ENCODE data around the gene EQTN. TPM values are rescaled to one million over a fixed set of nuclear protein-coding genes. Genes with fewer than 3 reads are reported as not detected.

EQTN gene
- total and polyA plus RNA-seq, 2 of the 8 experiments (the other 6 are each of a cell fraction or from before 2014, with no cell fraction given) = 0.23 TPM; not detected in 1

DNA sequence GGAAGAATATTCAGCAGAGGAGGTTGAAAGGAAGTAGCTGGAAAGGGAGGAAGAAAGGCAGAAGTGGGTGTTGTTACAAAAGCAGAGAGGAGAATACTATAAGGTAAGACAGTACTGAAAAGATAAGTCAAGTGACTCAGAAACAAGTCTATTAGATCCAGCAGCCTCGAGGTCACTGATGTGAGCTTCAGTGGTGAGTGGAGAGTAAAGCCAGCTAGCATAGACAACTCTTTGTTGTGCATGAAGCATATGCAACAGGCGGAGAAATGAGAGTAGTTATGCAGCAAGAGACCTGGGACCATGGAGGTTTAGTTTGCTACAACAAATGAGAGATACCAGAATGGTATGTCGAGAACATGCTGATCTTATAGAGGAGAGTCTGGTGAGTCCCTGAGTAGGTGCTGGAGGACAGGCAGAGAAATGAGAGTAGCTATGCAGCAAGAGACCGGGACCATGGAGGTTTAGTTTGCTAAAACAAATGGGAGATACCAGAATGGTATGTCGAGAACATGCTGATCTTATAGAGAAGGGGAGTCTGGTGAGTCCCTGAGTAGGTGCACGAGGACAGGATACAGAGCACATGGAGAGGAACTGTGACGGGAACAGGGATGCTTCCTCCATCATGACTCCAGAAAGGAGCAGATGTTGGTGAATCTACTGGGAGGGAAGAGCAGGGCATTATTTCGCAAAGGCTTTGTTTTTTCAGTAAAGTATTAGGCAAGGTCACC is 36.0 kb downstream of the EQTN start:
- Histone ChIP-seq H3K4me3 (ENCODE audit: extremely low read depth in 1 of 4, insufficient read depth in 2 of 4, low read depth in 3 of 4, low read length in 4 of 4) (no peak overlapping the region), H3K23ac (ENCODE audit: insufficient read length) (no peak overlapping the region), H3K36me3 (ENCODE audit: control insufficient read depth in 2 of 4, insufficient read depth in 4 of 4, low read length in 3 of 4) (no peaks in the 10 kb centered on the region), H3K4me2 (ENCODE audit: insufficient read depth in 1 of 2, low read depth in 2 of 2, low read length in 2 of 2) (no peak overlapping the region), H4K5ac (ENCODE audit: insufficient read length, low read depth, low read length) (no peak overlapping the region), H3K23me2 (ENCODE audit: low read depth, low read length) (no peaks in the 10 kb centered on the region), H3K79me2 (ENCODE audit: control insufficient read depth in 1 of 2, insufficient read depth in 2 of 2, low read length in 2 of 2) (no peaks in the 10 kb centered on the region), H4K91ac (replicated peaks; ENCODE audit: insufficient read length, low read length) (no peak overlapping the region), H3K9me3 (ENCODE audit: insufficient read depth in 2 of 2, low read depth in 1 of 2, low read length in 1 of 2) (no peaks in the 10 kb centered on the region), H3K9ac (replicated peaks in 1 of 4; ENCODE audit: extremely low read depth in 1 of 4, low read depth in 3 of 4, low read length in 3 of 4) (no peak overlapping the region), H2AK5ac (ENCODE audit: low read depth, low read length) (no peak overlapping the region), H3K56ac (replicated peaks; ENCODE audit: insufficient read length, low read depth, low read length) (no peak overlapping the region), H3K27ac (ENCODE audit: low read depth, low read length) (no peak overlapping the region), H2BK5ac (ENCODE audit: low read depth, low read length) (no peak overlapping the region), H3K4ac (replicated peaks; ENCODE audit: insufficient read length, low read depth, low read length) (no peak overlapping the region), H2BK15ac (ENCODE audit: low read length) (no peak overlapping the region), H3K79me1 (ENCODE audit: low read depth, low read length) (no peaks in the 10 kb centered on the region), H3K18ac (ENCODE audit: extremely low read depth, low read length) (no peak overlapping the region), H4K20me1 (replicated peaks in 1 of 2; ENCODE audit: control insufficient read depth in 1 of 2, insufficient read depth in 2 of 2, low read length in 2 of 2) (no peaks in the 10 kb centered on the region), H2BK120ac (replicated peaks; ENCODE audit: low read depth, low read length) (no peak overlapping the region), H3K4me1 (replicated peaks in 1 of 4; ENCODE audit: control insufficient read depth in 3 of 4, insufficient read depth in 4 of 4, low read length in 3 of 4) (peaks cover 0 to 5% (median 0%) of the 10 kb centered on the region in 4 experiments; a peak in 2 of 7 replicates), H3K14ac (ENCODE audit: insufficient read length) (no peak overlapping the region), H2BK12ac (ENCODE audit: low read depth, low read length) (peak overlapping the region; percentile 42; the same call in 1 of the 2 replicates), H2BK20ac (ENCODE audit: low read length) (no peak overlapping the region), H3K27me3 (replicated peaks in 1 of 4; ENCODE audit: control insufficient read depth in 3 of 4, extremely low read depth in 1 of 4, insufficient read depth in 3 of 4, low read length in 3 of 4) (no peaks in the 10 kb centered on the region), H2AFZ (ENCODE audit: low read length) (no peak overlapping the region), H4K8ac (ENCODE audit: extremely low read depth, insufficient read depth, low read length) (no peak overlapping the region)
- FAIRE-seq = no peak
- 85% methylated on average over 8 of the region's 8 CpGs; no CpG with 5 or more reads in 1 of the 2 experiments for WGBS, 2 experiments (ENCODE audit: extremely low coverage in 1 of 2, insufficient coverage in 1 of 2, insufficient read length in 1 of 2, insufficient replicate concordance in 2 of 2, low coverage in 1 of 2, low lambda C conversion rate in 2 of 2, missing lambda C conversion rate in 1 of 2)
- ChIA-PET CTCF (ENCODE audit: partially characterized antibody) (interaction anchor here (0.7 to 5.5 kb wide), 6 partner anchors 12 to 288 kb away, joined by 3 to 39 read pairs (median 10); no protein-coding TSS in a partner anchor), POLR2A (ENCODE audit: partially characterized antibody) (interaction anchor here (1.0 kb wide), 1 partner anchor 10 kb away, joined by 3 read pairs; no protein-coding TSS in a partner anchor)
- no peak for TF ChIP-seq POLR2A (IDR thresholded peaks at IDR 0.05; ENCODE audit: control extremely low read depth in 1 of 2, low read depth in 2 of 2, low read length in 2 of 2)
- no peak for TF ChIP-seq ZNF274 (IDR thresholded peaks at IDR 0.05; ENCODE audit: borderline replicate concordance, extremely low read depth, low read length)
- no peak for TF ChIP-seq JUND (IDR thresholded peaks at IDR 0.05; ENCODE audit: low read length)
- TF ChIP-seq, protein P1, sequence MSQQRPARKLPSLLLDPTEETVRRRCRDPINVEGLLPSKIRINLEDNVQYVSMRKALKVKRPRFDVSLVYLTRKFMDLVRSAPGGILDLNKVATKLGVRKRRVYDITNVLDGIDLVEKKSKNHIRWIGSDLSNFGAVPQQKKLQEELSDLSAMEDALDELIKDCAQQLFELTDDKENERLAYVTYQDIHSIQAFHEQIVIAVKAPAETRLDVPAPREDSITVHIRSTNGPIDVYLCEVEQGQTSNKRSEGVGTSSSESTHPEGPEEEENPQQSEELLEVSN (IDR thresholded peaks at IDR 0.05) = no peak
- TF ChIP-seq, protein P2, sequence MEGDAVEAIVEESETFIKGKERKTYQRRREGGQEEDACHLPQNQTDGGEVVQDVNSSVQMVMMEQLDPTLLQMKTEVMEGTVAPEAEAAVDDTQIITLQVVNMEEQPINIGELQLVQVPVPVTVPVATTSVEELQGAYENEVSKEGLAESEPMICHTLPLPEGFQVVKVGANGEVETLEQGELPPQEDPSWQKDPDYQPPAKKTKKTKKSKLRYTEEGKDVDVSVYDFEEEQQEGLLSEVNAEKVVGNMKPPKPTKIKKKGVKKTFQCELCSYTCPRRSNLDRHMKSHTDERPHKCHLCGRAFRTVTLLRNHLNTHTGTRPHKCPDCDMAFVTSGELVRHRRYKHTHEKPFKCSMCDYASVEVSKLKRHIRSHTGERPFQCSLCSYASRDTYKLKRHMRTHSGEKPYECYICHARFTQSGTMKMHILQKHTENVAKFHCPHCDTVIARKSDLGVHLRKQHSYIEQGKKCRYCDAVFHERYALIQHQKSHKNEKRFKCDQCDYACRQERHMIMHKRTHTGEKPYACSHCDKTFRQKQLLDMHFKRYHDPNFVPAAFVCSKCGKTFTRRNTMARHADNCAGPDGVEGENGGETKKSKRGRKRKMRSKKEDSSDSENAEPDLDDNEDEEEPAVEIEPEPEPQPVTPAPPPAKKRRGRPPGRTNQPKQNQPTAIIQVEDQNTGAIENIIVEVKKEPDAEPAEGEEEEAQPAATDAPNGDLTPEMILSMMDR (IDR thresholded peaks at IDR 0.05; ENCODE audit: control extremely low read depth in 1 of 3, insufficient read depth in 1 of 3, low read depth in 1 of 3, low read length in 3 of 3) = peak in 1 of 3 experiments; percentile 17; a peak in 1 of 4 replicates
- DNase-seq (ENCODE audit: low read depth in 1 of 2, low spot score in 2 of 2) = no peak

All from H1 (cell line).